Caco-2 (cell line): Measurements from ENCODE around the gene NEDD9. TPM values are rescaled to one million over a fixed set of nuclear protein-coding genes. Genes with fewer than 3 reads are reported as not detected.
A peak's percentile ranks its signal among the peaks of the same experiment; 100 is the strongest.

Experiments used
- BruUV-seq: library from RNA; stranded (reverse); fragments of 400-500 nt; replicated peaks from 2 replicates; lab custom pipeline; 2021; lab: Mats Ljungman, UMichigan
- CTCF ChIA-PET: fragments of 300-600 bp; sonication (Branson Sonifier 250); formaldehyde crosslinking; loops from one replicate; lab custom pipeline; 2022; ENCODE audit warnings: antibody characterized with exemption; lab: Charles Lee
- POLR2A ChIA-PET: fragments of 300-600 bp; sonication (Branson Sonifier 250); formaldehyde crosslinking; loops from one replicate; lab custom pipeline; 2022; ENCODE audit warnings: antibody characterized with exemption; lab: Charles Lee
- DNase-seq, 2 experiments: peaks; one replicate each; pipeline versions ENCODE4 v3.0.0 to v3.0.0-alpha.2; 2020 to 2022
- H3K27me3 ChIP-seq: replicated peaks from 2 replicates; pipeline ENCODE4 v1.6.0; 2011; ENCODE audit warnings: low read length; ENCODE audit not compliant: control insufficient read depth, insufficient read depth
- H3K36me3 ChIP-seq: 2 replicates; pipeline ENCODE4 v1.5.1; 2011; ENCODE audit warnings: low read length; ENCODE audit not compliant: control insufficient read depth, insufficient read depth
- H3K4me1 ChIP-seq: fragments of 250-450 bp; sonication (Bioruptor Pico); 2 replicates; pipeline ENCODE4 v1.5.1; 2020; ENCODE audit warnings: mild to moderate bottlenecking
- H3K4me3 ChIP-seq: 2 replicates; pipeline ENCODE4 v1.5.1; 2011; ENCODE audit warnings: low read depth, mild to moderate bottlenecking, control low read depth, low read length
- H3K9me3 ChIP-seq: fragments of 250-450 bp; sonication (Bioruptor Pico); 2 replicates; pipeline ENCODE4 v1.5.1; 2020; ENCODE audit warnings: mild to moderate bottlenecking, moderate library complexity
- H3K27ac Mint-ChIP-seq: one replicate; pipeline ENCODE4 v1.8.0; 2022; ENCODE audit warnings: mixed read lengths; ENCODE audit not compliant: unreplicated experiment
- H3K27me3 Mint-ChIP-seq: one replicate; pipeline ENCODE4 v1.8.0; 2022; ENCODE audit warnings: mixed read lengths; ENCODE audit not compliant: insufficient read depth, unreplicated experiment
- H3K36me3 Mint-ChIP-seq: one replicate; pipeline ENCODE4 v1.8.0; 2022; ENCODE audit warnings: mild to moderate bottlenecking, mixed read lengths; ENCODE audit not compliant: insufficient read depth, unreplicated experiment
- H3K4me1 Mint-ChIP-seq: one replicate; pipeline ENCODE4 v1.8.0; 2022; ENCODE audit warnings: low read depth, mixed read lengths; ENCODE audit not compliant: unreplicated experiment
- H3K4me3 Mint-ChIP-seq: one replicate; pipeline ENCODE4 v1.8.0; 2022; ENCODE audit warnings: mild to moderate bottlenecking, moderate library complexity, mixed read lengths; ENCODE audit not compliant: unreplicated experiment
- H3K9me3 Mint-ChIP-seq: one replicate; pipeline ENCODE4 v1.8.0; 2022; ENCODE audit warnings: mixed read lengths; ENCODE audit not compliant: unreplicated experiment
- CTCF ChIP-seq, 2 experiments: fragments of 200-600 bp in 1 of 2; IDR thresholded peaks; 1 replicate in 1 of 2; 2 replicates in 1 of 2; pipeline versions ENCODE4 v1.5.1 to v1.8.0; 2011 to 2022; ENCODE audit warnings: antibody characterized with exemption in 1 of 2, control low read depth in 1 of 2, inconsistent platforms in 1 of 2, low read depth in 1 of 2, low read length in 1 of 2, mild to moderate bottlenecking in 1 of 2, moderate library complexity in 1 of 2; ENCODE audit not compliant: insufficient read depth in 1 of 2, severe bottlenecking in 1 of 2, unreplicated experiment in 1 of 2
- intact Hi-C: fragments of 100-400 bp; cut with micrococcal nuclease; formaldehyde crosslinking; loops from one replicate; pipeline ENCODE4 v1.10.0; 2022; ENCODE audit not compliant: unreplicated experiment
- total RNA-seq: library from RNA; stranded (reverse); gene quantifications from 2 replicates; pipeline ENCODE4 v1.2.3, GENCODE V29; 2022

Gene NEDD9
- total RNA-seq, 1 experiment from 2014 or later = 36.2 TPM

DNA sequence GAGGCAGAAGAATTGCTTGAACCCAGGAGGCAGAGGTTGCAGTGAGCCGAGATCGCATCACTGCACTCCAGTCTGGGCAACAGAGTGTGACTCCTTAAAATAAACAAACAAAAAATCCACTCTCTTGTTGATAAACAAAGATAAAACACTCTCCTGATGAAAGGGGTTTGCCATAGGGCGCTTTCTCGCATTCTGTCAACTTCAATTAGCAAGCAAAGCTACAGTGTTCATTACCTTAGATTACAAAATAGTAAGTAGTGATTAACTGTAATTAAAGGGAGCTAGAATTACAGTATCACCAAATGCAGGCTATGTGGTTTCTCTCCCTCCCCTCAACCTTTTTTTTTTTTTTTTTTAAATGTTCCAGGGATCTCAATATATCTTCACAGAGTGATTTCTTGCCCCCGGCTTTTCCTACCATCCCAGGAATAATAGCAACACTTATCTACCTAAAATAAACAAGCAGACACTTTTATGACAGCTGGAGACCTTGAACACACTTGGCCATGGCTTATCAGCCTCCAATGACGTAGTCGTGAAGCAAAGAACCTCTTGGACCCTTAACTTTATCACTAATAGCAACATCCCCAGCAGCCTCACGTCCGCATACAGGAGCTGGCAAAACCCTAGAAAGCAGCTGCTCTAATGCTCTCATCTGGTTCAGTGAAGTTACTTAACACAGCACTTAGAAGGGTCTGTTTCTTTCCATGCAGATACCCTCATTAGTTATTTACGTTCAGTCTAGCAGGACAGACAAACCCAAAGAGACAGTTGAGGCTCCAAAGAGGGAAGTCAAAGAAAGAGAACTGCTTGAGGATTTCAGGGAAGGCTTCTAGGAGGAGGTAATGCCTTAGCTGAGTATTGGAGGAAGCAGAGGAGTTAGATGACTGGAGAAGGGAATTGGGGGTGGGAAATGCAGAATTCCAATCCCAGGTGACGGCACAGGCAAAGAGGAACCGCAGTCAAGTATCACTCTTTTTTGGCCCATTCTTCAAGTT lies 37.9 kb upstream of the NEDD9 start:
- Histone ChIP-seq H3K27me3 (no peaks in the 10 kb centered on the region; the same call in 1 of the 2 replicates), H3K4me3 (no peak overlapping the region), H3K4me1 (peaks cover 27% of the 10 kb centered on the region), H3K9me3 (no peaks in the 10 kb centered on the region), H3K36me3 (no peaks in the 10 kb centered on the region)
- CTCF ChIA-PET = no interaction called here
- POLR2A ChIA-PET = interaction anchor here (0.6 kb wide), 1 partner anchor 37 kb away, joined by 7 read pairs; no protein-coding TSS in a partner anchor
- Mint-ChIP-seq H3K9me3 (no peaks in the 10 kb centered on the region), H3K36me3 (no peaks in the 10 kb centered on the region), H3K4me1 (peaks cover 17% of the 10 kb centered on the region), H3K27ac (peak overlapping the region; percentile 57), H3K27me3 (no peaks in the 10 kb centered on the region), H3K4me3 (no peak overlapping the region)
- DNase-seq = peak; percentile 51 to 75
- no TSS peak for BruUV-seq
- intact Hi-C loops = loop anchor here (2.0 to 5.0 kb wide), 2 partner anchors 48 to 173 kb away; no protein-coding TSS in a partner anchor
- TF ChIP-seq CTCF (IDR thresholded peaks at IDR 0.05; ENCODE audit: insufficient read depth in 1 of 2, low read depth in 1 of 2, low read length in 1 of 2, severe bottlenecking in 1 of 2, unreplicated experiment in 1 of 2) = no peak

- ChIA-PET POLR2A (no interaction called here), CTCF (no interaction called here)
- H3K4me3 Mint-ChIP-seq = no peak overlapping the region
- no peak for DNase-seq
- H3K27ac Mint-ChIP-seq = no peak overlapping the region
- no peaks in the 10 kb centered on the region for H3K9me3 ChIP-seq
- TF ChIP-seq CTCF (IDR thresholded peaks at IDR 0.05; ENCODE audit: insufficient read depth in 1 of 2, low read depth in 1 of 2, low read length in 1 of 2, severe bottlenecking in 1 of 2, unreplicated experiment in 1 of 2) = no peak
- peaks cover 25% of the 10 kb centered on the region for H3K4me1 ChIP-seq
- H3K9me3 Mint-ChIP-seq = no peaks in the 10 kb centered on the region
- H3K27me3 ChIP-seq = no peaks in the 10 kb centered on the region; the same call in 1 of the 2 replicates
- H3K27me3 Mint-ChIP-seq = no peaks in the 10 kb centered on the region
- H3K4me3 ChIP-seq = no peak overlapping the region
- no peaks in the 10 kb centered on the region for H3K36me3 ChIP-seq
- H3K36me3 Mint-ChIP-seq = no peaks in the 10 kb centered on the region
- BruUV-seq = no TSS peak
- intact Hi-C loops = no loop called here
- peaks cover 10% of the 10 kb centered on the region for H3K4me1 Mint-ChIP-seq
Measured at GRCh38 chr6:11268978-11269377, 36.5 kb upstream of the NEDD9 start.

DNA sequence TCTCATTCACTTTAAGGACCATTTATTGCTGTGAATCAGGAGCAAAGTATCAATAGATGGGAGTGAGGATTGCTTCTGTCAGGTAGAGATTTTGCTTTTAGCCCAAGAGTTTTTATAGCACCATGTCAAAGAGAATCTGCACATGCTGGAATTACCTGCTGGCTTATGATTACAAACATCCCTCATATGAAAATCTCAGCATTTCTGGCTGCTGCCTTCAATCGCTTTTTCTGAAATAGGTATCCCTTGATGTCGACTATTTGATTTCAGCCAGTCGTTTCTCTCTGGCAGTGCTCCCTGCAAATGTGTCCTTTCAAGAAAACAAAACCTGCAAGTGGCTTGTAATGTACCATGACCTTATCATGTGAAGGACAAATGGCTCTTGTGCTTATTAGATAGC lies 34.5 kb upstream of the NEDD9 start:
- no peak for TF ChIP-seq CTCF (IDR thresholded peaks at IDR 0.05; ENCODE audit: insufficient read depth in 1 of 2, low read depth in 1 of 2, low read length in 1 of 2, severe bottlenecking in 1 of 2, unreplicated experiment in 1 of 2)
- H3K9me3 Mint-ChIP-seq = no peaks in the 10 kb centered on the region
- ChIA-PET CTCF (no interaction called here), POLR2A (no interaction called here)
- H3K4me3 Mint-ChIP-seq = no peak overlapping the region
- no peak overlapping the region for H3K27ac Mint-ChIP-seq
- Histone ChIP-seq H3K27me3 (no peaks in the 10 kb centered on the region), H3K36me3 (no peaks in the 10 kb centered on the region), H3K9me3 (no peaks in the 10 kb centered on the region), H3K4me3 (no peak overlapping the region), H3K4me1 (peaks cover 43% of the 10 kb centered on the region)
- intact Hi-C loops = no loop called here
- H3K4me1 Mint-ChIP-seq = peaks cover 10% of the 10 kb centered on the region
- no peaks in the 10 kb centered on the region for H3K36me3 Mint-ChIP-seq
- no peak for DNase-seq
- no TSS peak for BruUV-seq
- no peaks in the 10 kb centered on the region for H3K27me3 Mint-ChIP-seq
